HG02840 (cell line): ENCODE results near the gene PERCC1.

Source experiments
- ATAC-seq: cut with Tn5 transposase; IDR thresholded peaks from one replicate; pipeline ENCODE4 v1.9.1; 2021; ENCODE audit warnings: mild to moderate bottlenecking, moderate library complexity, moderate number of reproducible peaks; ENCODE audit not compliant: unreplicated experiment, low FRiP score

PERCC1 gene

DNA sequence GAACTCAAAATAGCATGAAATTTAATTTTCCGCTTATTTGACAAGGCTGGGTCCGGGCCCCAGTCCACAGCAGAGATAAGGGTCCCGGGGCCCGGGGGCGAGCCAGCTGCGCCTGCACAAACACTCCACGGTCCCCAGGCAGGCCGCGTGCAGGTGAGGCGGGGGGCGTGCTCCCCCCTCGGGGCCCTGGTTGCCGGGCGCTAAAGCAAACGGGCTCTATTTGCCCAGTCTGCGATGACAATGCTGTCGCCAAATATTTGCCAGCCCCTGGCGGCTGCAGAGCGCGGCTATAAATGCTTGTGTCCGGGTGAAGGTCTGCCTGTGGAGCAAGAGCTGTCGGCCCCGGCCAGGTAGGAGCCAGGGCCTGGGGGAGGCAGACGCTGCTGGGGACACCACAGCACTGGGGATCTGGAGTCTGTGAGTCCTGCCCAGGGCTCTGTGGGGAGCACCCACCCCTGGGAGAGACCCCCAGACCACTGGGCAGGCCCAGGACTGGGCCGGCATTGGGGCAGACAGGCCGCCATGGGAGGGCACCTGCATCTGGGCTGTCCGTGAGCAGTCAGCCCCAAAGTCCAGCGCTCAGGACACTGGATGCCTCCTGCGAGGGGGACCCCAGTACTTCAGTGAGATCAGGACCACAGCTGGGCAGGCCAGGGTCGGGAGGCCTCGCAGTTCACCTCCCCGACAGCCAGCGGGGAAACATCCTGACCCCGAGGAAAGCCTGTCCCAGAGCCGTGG, at the start of gene PERCC1:
TSS of gene PERCC1 (plus strand) at position 320 of the 738 bp plus-strand sequence. CDS start 1,516 bp downstream, outside the sequence.
- ATAC-seq, result no peak

DNA sequence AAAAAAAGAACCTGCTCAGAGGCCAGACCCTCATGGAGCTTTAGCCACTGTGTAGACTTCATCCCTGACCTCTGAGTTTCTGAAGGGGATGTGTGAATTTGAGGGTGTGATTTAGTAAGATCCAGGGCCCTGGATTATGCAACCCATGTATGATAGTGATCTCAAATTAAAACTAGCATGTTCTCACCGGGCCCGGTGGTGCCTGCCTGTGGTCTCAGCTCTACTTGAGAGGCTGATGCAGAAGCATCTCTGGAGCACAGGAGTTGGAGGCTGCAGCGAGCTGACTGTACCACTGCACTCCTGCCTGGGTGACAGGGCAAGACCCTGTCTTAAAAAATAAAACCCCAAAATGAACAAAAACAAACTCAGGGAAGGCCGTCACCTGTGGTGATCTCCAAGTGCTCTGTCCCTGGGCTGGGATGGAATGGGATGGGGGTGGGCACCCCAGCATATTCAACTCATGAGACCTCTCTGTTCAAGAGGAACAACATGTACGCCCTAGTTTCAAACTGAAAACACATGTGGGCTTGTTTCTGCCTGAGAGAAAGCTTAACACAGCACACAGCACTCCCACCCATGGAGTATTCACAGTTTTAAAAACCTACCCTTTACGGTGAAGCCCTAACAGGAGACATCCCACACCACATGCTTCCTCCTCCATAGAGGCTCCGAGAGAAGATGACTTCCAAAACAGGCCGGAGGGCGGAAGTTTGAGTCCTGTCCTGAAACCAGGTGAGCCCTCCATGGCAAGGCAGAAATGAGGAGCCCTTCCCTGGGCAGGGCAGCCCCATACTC, 49.1 kb upstream of the PERCC1 start:
- ATAC-seq, result no peak

DNA sequence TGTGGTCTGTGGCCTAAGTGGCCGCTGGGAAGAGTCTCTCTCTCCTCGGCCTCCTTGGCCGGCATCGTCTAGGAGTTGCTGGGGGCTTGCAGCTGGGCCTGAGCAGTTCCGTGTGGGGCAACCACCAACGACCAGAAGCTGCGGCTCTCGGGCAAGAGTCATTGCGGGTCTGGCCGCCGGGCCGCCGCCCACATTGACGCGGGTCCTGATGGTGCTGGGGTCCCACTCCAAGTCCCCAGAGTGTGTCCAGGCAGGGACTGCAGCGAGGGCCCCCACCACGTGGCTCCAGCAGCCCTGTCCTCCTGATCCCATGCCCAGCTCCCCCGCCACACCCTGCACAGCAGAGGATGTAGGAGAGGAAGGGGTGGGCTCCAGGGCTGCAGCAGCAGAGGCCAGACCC, 47.3 kb upstream of the PERCC1 start:
- no peak for ATAC-seq

DNA sequence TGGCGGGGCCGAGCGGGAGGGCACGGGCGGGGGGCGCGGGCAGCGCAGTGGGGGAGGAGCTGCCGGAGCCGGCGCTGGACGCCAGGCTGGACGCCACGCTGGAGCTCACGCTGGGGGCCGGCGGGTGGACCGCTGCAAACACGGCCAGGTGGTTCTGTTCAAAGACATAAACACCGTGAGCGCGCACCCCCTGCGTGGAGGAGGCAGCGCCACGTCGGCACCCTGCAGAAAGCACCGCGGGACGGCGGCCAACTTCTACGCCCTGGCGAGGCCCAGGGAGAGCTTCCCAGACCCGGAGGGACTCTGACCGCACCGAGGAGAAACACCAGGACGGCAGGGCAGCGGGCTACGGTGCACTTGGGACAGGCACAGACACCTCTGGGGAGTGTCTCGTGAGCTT, 45.6 kb upstream of the PERCC1 start:
- no peak for ATAC-seq

DNA sequence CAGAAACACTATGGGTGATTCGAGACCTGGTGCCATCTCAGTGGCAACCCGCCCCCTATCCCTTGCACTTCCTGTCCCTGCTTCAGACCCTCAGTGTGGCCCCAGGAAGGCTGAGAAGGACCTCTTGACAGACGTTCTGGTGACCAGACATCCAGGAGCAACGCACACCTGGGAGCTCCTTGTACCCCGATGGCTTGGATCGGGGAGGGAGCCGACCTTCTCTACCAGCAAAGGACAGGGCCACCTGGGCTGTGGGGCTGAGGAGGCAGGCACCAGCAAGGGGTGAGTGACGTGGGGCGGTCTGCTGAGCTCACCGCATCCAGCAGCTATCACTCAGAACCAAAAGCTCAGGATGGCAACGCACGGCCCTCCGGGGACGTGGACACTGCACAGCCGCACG, 43.5 kb upstream of the PERCC1 start:
- ATAC-seq, result no peak

DNA sequence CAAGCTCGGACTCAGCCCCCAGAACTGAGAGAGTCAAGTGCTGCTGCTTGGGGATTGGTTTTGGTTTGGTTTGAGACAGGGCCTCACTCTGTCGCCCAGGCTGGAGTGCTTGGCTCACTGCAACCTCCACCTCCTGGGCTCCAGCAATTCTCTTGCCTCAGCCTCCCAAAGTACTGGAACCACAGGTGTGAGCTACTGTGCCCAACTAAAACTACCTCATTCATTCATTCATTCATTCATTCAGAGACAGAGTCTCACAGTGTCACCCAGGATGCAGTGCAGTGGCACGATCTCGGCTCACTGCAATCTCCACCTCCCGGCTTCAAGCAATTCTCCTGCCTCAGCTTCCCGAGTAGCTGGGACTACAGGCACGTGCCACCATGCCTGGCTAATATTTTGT, 41.1 kb upstream of the PERCC1 start:
- no peak for ATAC-seq

DNA sequence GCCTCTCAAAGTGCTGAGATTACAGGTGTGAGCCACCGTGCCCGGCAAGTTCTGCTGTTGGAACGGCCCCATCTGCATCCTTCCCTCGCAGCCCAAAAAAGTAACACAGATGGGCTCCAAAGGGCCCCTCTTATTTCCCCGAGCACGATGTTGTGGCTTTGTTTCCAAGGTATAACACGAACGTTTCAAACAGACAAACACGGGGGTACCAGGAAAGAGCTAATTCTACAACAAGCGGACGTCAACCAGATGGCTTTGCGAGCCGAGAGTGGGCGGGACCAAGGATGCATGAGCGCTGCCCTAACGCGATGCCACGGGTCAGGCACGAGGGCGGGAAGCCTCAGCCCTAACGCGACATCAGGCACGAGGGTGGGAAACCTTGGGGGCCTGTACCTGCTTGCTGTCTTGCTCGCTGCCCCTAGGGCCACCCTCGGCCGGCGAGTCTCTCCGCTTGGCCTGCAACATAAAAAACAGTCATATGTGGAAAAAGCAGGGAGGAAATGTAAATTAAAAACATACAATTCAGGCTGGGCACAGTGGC, 40.6 kb upstream of the PERCC1 start:
- no peak for ATAC-seq

DNA sequence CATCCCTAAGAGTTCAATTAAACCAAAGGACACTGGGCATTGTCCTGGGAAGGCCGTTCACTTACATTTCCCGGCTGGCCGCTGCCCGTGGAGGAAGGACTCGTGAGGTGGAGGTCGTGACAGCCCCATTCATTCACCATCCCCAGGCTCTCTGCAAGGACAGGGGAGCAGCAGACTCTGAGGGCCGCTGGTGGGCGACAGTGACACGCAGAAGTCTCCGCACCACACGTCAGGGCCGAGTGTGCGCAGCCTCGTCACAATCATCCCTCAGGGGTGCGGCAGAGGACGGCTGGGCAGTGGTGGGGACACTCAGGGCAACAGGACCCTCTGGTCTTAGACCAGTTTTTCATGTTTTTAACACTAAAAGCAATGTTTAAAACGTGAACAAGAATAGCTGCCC, 38.1 kb upstream of the PERCC1 start:
- ATAC-seq, result no peak

DNA sequence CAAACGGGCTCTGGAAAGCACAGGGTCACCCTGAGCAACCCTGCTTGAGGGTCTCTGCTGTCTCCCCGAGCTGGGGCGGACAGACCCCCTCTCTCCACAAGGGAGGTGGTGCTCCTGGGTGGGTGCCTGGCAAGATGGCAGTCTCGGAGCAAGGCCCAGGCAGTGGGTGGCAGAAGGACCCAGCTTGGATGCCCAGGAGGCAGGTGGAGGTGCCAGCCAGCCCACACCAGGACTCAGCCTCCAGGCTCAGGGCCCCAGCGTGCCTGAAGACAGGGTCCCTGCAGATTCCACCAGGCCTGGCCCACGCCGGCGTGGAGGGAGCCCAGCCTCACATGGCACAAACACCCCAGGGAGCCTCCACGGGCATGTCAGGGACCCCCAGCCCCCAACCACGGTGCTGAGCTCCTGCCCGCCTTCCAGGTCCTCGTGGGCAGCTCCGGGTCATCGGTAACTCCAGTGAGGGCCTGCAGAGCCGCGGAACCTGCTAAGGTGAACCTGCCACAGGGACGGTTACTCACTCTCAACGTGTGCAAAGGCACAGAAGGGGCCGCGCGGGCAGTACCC, 37.2 kb upstream of the PERCC1 start:
- no peak for ATAC-seq

DNA sequence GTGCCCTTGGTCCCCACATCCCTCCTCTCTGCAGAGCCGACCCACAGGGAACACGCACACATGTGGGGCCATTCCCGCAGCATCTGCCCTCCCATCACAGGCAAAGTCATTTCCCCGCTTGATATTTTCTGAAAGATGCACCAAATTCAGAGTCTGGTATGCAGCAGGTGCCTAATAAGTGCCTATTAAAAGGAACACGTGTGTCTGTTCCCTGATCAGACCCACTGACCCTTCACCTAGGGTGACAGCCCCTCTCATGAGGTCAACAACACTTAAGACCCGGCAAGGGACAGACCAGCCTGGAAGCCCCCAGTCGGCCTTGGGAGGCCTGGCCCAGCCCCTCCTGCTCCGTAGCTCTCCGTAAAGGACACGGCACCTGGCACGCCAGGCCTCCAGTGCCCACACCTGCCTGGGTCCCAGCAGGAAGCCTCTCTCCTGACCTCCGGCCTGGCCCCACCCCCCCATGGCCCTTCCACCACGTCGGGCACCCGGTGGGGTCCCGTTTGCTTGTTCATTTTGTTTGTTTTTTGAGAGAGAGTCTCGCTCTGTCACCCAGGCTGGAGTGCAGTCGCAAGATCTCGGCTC, 36.4 kb upstream of the PERCC1 start:
- no peak for ATAC-seq

DNA sequence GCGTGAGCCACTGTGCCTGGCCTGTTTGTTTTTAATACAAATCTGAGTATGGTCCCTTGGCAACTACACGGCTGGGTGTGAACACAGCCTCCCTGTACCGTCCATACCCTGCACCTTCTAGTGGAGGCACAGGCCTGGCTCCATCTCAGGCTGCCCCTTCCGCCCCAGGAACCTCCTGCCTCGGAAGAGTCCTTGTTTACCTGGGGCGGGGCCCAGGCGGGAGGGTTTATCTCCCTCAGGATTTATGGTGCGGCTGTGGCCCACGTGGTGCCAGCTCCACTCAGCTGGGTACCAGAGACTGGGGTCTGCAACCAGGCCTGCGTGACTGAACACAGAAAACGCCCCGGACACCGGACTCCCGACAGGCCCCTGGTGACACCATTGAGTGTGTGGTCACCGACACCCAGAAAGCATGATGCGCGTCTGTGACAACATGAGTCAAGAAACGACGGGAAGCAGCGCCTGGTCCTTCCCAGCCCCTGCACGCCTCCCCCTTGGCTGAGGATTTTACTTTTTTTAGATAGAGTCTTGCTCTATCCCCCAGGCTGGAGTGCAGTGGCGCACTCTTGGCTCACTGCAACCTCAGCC, 35.3 kb upstream of the PERCC1 start:
- no peak for ATAC-seq

DNA sequence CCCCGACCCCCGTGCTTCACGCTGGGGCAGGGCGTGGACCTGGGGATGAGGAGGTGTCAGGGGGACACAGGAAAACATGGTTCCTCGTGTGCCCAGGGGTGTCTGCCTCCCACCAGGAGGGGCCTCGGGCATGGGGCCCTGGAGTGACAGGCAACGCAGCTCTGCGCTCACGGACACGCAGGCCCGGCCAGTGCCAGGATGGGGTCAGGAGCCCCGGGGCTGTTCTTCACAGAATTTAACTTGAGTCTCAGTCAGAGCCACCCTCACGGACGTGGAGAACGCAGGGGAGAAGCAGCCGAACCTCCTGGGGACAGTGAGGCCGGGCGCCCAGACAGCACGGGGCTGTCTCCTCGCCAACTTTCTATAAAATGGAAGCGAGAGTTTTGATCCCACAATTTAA, 33.1 kb upstream of the PERCC1 start:
- no peak for ATAC-seq

DNA sequence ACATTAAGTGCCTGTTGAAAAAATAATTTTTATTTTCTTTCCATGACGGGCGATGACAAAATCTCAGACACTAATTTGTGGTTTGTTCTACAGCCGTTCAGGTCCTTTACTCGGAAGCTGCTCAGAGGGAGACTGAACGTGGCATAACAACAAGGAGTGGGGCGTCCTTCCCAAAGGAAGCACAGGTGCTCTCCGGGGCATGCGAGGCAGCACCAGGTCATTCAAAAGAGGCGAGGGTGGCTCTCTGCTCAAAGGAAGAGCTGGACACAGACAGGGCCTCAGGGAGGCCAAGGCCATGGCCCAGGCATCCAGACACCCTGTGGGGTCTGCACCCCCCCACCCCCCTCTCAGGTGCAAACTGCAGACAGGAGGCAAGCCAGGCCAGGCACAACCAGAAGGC, 32.5 kb upstream of the PERCC1 start:
- ATAC-seq, result no peak

DNA sequence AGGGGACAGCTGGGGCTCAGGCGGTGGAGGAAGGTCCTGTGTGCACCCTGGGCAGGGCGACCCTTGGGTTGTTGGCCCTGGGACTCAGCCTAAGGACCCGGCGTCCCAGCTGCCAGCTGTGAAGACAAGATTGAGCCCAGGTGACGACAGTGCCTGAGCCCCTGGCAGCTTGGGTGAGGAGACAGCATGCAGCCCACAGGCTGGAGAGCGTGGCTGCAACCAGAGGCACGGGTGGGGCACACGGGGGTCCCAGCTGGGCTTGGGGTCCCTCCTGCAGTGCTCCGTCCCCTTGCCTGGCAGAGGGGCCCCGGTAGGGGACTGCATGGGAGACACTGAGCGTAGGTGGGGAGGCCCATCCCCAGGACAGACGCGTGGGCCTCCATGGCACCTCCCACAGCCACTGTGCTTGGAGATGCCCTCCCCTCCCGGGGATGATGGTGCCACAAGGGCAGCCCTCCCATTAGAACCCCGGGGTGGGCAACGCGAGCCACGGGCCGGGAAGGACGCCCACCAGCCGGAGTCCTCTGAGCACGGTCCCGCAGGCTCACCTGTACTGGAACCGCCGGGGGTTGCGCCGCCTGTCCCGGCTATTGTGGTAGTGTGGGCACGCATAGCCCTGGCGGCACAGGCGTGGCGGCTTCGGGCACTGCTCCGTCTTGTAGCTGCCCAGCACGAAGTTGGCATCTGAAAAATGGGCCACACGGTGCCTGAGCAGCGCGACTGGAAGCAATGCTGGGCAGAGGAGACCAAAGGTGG, 31.9 kb upstream of the PERCC1 start:
- ATAC-seq, result no peak

DNA sequence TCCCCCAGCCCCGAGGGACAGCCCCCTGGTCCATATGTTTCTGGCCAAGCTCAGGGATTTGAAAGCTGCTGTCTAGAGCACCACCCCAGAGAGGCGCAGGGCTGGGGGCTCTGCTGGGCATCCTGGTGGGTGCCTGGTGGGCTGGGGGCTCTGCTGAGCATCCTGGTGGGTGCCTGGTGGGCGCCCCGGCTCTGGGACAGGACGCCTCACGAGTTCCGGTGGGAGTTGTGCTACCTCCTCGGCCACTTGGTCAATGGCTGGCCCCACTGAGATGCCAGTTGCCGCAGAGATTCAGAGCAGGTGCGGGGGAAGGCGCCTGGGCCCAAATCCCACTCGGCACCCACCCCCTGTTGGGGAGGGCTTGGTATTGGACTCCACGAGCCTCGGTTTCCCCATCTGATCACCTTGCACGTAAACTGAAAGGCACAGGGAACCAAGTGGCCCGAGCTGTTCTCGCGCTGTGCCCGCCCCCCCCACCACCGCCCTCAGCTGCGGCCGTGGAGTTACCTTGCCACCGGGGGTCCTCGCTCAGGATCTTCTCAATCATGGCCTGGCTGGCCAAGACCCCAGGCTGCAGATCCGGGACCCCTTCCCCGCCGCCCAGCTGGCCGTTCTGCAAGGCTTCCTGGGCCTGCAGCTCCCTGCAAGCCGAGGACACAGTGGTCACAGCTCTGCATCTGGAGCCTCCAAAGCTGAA, 29.7 kb upstream of the PERCC1 start:
- ATAC-seq, result no peak

DNA sequence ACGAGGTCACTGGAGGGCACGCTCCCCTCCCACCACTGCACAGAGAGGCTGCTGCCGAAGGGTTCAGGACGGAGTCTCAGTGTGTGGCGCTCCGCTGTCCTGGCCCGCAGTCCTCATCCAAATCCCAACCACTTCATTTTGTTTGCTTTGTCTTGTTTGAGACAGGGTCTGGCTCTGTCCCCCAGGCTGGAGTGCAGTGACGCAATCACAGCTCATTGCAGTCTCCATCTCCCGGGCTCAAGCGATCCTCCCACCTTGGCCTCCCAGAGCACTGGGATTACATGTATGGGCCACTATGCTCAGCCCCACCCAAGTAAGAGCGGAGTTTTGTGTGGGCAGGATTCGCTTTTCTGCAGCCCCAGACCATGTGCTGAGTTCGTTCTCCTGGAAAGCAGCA, 29.1 kb upstream of the PERCC1 start:
- no peak for ATAC-seq

DNA sequence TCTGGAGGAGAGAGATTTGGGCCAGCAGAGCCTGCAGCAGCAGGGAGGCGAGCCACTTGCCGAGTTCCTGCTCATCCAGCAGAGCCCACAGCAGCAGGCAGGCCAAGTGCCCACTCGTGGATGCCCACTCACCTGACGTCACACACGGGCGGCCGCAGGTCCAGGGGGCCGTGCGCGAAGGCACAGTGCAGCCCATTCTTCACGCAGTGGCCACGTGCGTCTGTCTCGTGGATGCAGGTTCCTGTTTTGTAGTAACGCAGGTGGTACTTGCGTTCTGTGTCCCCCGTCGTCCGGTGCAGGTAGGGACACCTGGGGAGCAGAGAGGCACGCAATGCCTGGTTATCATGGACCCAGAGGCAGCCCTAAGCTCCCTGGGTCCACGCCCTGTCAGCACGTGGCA, 27.8 kb upstream of the PERCC1 start:
- no peak for ATAC-seq

DNA sequence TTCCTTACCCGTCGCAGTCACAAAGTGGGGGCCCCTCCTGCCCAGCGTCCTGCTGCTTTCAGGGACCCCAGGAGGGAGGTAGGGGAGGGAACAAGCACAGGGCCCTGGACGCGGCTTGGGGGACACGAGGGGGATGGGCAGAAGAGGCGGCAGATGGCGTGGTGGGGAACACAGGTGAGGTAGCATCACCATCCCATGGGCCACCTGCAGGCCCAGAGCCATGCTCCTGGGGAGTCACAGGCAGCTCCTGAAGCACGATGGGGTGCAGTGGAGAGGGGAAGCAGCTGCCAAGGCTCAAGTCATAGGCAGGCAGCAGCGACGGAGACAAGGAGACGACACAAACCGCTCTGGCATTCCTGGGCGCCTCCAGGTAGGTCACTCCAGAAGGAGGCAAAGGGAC, 27.1 kb upstream of the PERCC1 start:
- ATAC-seq, result no peak

DNA sequence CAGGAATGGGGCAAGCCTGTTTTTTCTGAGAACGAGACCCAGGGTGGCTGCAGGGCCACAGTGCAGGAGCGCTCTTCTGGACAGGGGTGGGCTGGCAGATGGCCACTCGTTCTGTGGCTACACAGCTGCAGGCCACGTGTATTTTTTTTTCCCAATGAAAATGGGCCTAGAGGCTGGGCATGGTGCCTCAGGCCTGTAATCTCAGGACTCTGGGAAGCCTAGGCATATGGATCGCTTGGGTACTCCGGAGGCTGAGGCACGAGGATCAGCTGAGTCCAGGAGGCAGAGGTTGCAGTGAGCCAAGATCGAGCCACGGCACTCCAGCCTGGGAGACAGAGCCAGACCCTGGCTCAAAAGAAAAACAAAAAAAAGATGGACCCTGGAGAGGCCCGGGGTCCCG, 23.1 kb upstream of the PERCC1 start:
- peak; percentile 16 for ATAC-seq
